ENCODE data around the gene ASXL3.

Gene ASXL3

GRCh38 chr18:33664241-33664874 lies 86.3 kb downstream of the ASXL3 start:
- H3K27ac ChIP-seq: no peak overlapping the region
- no peak for TF ChIP-seq CTCF (conservative IDR thresholded peaks at IDR 0.05; ENCODE audit: low read depth)
- POLR2A ChIA-PET (ENCODE audit: low non-redundant PET): no interaction called here
- no peak for DNase-seq (ENCODE audit: low spot score)
- CTCF ChIA-PET: no interaction called here

- DNase-seq (ENCODE audit: low spot score): no peak
- H3K27ac ChIP-seq: no peak overlapping the region
- ChIA-PET CTCF (no interaction called here), POLR2A (ENCODE audit: low non-redundant PET) (no interaction called here)
- TF ChIP-seq CTCF (conservative IDR thresholded peaks at IDR 0.05; ENCODE audit: low read depth): no peak
Measured at GRCh38 chr18:33665187-33665586, 87.2 kb downstream of the ASXL3 start.

- no peak for TF ChIP-seq CTCF (conservative IDR thresholded peaks at IDR 0.05; ENCODE audit: low read depth)
- CTCF ChIA-PET: no interaction called here
- DNase-seq (ENCODE audit: low spot score): no peak
- H3K27ac ChIP-seq: no peak overlapping the region
- POLR2A ChIA-PET (ENCODE audit: low non-redundant PET): no interaction called here
Measured at GRCh38 chr18:33665641-33666040, 87.6 kb downstream of the ASXL3 start.

- CTCF ChIA-PET: no interaction called here
- H3K27ac ChIP-seq: no peak overlapping the region
- no peak for DNase-seq (ENCODE audit: low spot score)
- no peak for TF ChIP-seq CTCF (conservative IDR thresholded peaks at IDR 0.05; ENCODE audit: low read depth)
- POLR2A ChIA-PET (ENCODE audit: low non-redundant PET): no interaction called here
Measured at GRCh38 chr18:33666915-33667314, 88.9 kb downstream of the ASXL3 start.

- no peak for TF ChIP-seq CTCF (conservative IDR thresholded peaks at IDR 0.05; ENCODE audit: low read depth)
- ChIA-PET CTCF (no interaction called here), POLR2A (ENCODE audit: low non-redundant PET) (no interaction called here)
- no peak overlapping the region for H3K27ac ChIP-seq
- DNase-seq (ENCODE audit: low spot score): no peak
Measured at GRCh38 chr18:33669589-33669988, 91.6 kb downstream of the ASXL3 start.

GRCh38 chr18:33670029-33670428 lies 92.0 kb downstream of the ASXL3 start:
- no peak for TF ChIP-seq CTCF (conservative IDR thresholded peaks at IDR 0.05; ENCODE audit: low read depth)
- CTCF ChIA-PET: no interaction called here
- POLR2A ChIA-PET (ENCODE audit: low non-redundant PET): no interaction called here
- H3K27ac ChIP-seq: no peak overlapping the region
- no peak for DNase-seq (ENCODE audit: low spot score)

- TF ChIP-seq CTCF (conservative IDR thresholded peaks at IDR 0.05; ENCODE audit: low read depth): no peak
- no peak for DNase-seq (ENCODE audit: low spot score)
- no peak overlapping the region for H3K27ac ChIP-seq
- CTCF ChIA-PET: no interaction called here
- POLR2A ChIA-PET (ENCODE audit: low non-redundant PET): no interaction called here
Measured at GRCh38 chr18:33673689-33674088, 95.7 kb downstream of the ASXL3 start.

Data from RWPE1 (cell line).